Endodermal cell (in vitro differentiated cells): ENCODE data around the gene AHNAK. TPM values are rescaled to one million over a fixed set of nuclear protein-coding genes. Genes with fewer than 3 reads are reported as not detected.

Experiments used
- DNase-seq: peaks from one replicate; pipeline ENCODE4 v3.0.0-alpha.2; 2017
- H3K27ac ChIP-seq: 2 replicates; pipeline ENCODE4 v1.5.1; 2013; ENCODE audit warnings: mild to moderate bottlenecking, low read depth, low read length, moderate library complexity
- H3K27me3 ChIP-seq: 2 replicates; pipeline ENCODE4 v1.6.1; 2013; ENCODE audit warnings: mild to moderate bottlenecking, low read length, moderate library complexity; ENCODE audit not compliant: insufficient read depth, control insufficient read depth, poor library complexity, severe bottlenecking
- H3K36me3 ChIP-seq: 2 replicates; pipeline ENCODE4 v1.7.0; 2013; ENCODE audit warnings: mild to moderate bottlenecking, low read length, moderate library complexity; ENCODE audit not compliant: control insufficient read depth, insufficient read depth
- H3K4me1 ChIP-seq: one replicate; pipeline ENCODE4 v1.7.0; 2013; ENCODE audit warnings: low read length; ENCODE audit not compliant: control insufficient read depth, insufficient read depth
- H3K4me3 ChIP-seq: 2 replicates; pipeline ENCODE4 v1.5.1; 2013; ENCODE audit warnings: mild to moderate bottlenecking, low read length, moderate library complexity
- H3K9ac ChIP-seq: 2 replicates; pipeline ENCODE4 v1.6.1; 2013; ENCODE audit warnings: mild to moderate bottlenecking, low read length, moderate library complexity; ENCODE audit not compliant: poor library complexity, severe bottlenecking; ENCODE audit errors: extremely low read depth
- H3K9me3 ChIP-seq: 2 replicates; pipeline ENCODE4 v1.6.1; 2013; ENCODE audit warnings: mild to moderate bottlenecking, low read length, moderate library complexity; ENCODE audit not compliant: control insufficient read depth
- H3K27ac Mint-ChIP-seq: 2 replicates; pipeline ENCODE4 v1.8.0; 2020; ENCODE audit warnings: mixed read lengths
- H3K27me3 Mint-ChIP-seq: 2 replicates; pipeline ENCODE4 v1.8.0; 2021; ENCODE audit warnings: mild to moderate bottlenecking, mixed read lengths; ENCODE audit not compliant: insufficient read depth
- H3K36me3 Mint-ChIP-seq: 2 replicates; pipeline ENCODE4 v1.8.0; 2020; ENCODE audit warnings: low read depth, mixed read lengths
- H3K4me1 Mint-ChIP-seq: 2 replicates; pipeline ENCODE4 v1.8.0; 2020; ENCODE audit warnings: mixed read lengths
- H3K4me3 Mint-ChIP-seq: 2 replicates; pipeline ENCODE4 v1.8.0; 2020; ENCODE audit warnings: mild to moderate bottlenecking, moderate library complexity, mixed read lengths
- H3K9me3 Mint-ChIP-seq: 2 replicates; pipeline ENCODE4 v1.8.0; 2020; ENCODE audit warnings: mild to moderate bottlenecking, mixed read lengths
- WGBS, 2 experiments: methylation state at CpG; one replicate each; pipeline versions ENCODE4 v1.1.5 to v1.1.7; 2013; ENCODE audit warnings: missing lambda C conversion rate in 2 of 2, mixed read lengths in 1 of 2; ENCODE audit not compliant: insufficient coverage in 1 of 2, insufficient read length in 1 of 2; 5-methylcytosine and 5-hydroxymethylcytosine counted together
- total RNA-seq, 2 donors: library from RNA; stranded (reverse); fragmentation: NEBNext Ultra II Directional in 1 of 2; extraction: Animal tissue kit (Norgen Biotek cat#: 25700) in 1 of 2; gene quantifications; 2 replicates in 1 of 2; 3 replicates in 1 of 2; pipeline ENCODE4 v1.2.1, GENCODE V29; 2021
- TF ChIP-seq, protein P1 (sequence below): fragments of 200-600 bp; sonication (generic); conservative IDR thresholded peaks from 2 replicates; pipeline ENCODE4 v1.5.0; 2021; ENCODE audit warnings: antibody characterized with exemption, mild to moderate bottlenecking

AHNAK gene
- total RNA-seq, 2 donors from 2014 or later: 109 to 165 TPM

GRCh38 chr11:62579252-62579651 is 32.6 kb upstream of the AHNAK start:
- Histone ChIP-seq H3K9me3 (peaks cover 4% of the 10 kb centered on the region), H3K27ac (no peak overlapping the region), H3K27me3 (no peaks in the 10 kb centered on the region), H3K36me3 (peaks cover 50% of the 10 kb centered on the region), H3K9ac (no peak overlapping the region), H3K4me3 (no peak overlapping the region), H3K4me1 (peaks cover 2% of the 10 kb centered on the region)
- no peak overlapping the region for H3K27ac Mint-ChIP-seq
- peaks cover 3% of the 10 kb centered on the region for H3K9me3 Mint-ChIP-seq
- no peak for DNase-seq
- 95 to 100% methylated on average over 1 of the region's 2 CpGs for WGBS, 2 experiments
- H3K4me1 Mint-ChIP-seq: peaks cover 8% of the 10 kb centered on the region
- H3K4me3 Mint-ChIP-seq: no peak overlapping the region
- no peaks in the 10 kb centered on the region for H3K27me3 Mint-ChIP-seq
- peaks cover 47% of the 10 kb centered on the region for H3K36me3 Mint-ChIP-seq
- TF ChIP-seq, protein P1, sequence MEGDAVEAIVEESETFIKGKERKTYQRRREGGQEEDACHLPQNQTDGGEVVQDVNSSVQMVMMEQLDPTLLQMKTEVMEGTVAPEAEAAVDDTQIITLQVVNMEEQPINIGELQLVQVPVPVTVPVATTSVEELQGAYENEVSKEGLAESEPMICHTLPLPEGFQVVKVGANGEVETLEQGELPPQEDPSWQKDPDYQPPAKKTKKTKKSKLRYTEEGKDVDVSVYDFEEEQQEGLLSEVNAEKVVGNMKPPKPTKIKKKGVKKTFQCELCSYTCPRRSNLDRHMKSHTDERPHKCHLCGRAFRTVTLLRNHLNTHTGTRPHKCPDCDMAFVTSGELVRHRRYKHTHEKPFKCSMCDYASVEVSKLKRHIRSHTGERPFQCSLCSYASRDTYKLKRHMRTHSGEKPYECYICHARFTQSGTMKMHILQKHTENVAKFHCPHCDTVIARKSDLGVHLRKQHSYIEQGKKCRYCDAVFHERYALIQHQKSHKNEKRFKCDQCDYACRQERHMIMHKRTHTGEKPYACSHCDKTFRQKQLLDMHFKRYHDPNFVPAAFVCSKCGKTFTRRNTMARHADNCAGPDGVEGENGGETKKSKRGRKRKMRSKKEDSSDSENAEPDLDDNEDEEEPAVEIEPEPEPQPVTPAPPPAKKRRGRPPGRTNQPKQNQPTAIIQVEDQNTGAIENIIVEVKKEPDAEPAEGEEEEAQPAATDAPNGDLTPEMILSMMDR: no peak

DNA sequence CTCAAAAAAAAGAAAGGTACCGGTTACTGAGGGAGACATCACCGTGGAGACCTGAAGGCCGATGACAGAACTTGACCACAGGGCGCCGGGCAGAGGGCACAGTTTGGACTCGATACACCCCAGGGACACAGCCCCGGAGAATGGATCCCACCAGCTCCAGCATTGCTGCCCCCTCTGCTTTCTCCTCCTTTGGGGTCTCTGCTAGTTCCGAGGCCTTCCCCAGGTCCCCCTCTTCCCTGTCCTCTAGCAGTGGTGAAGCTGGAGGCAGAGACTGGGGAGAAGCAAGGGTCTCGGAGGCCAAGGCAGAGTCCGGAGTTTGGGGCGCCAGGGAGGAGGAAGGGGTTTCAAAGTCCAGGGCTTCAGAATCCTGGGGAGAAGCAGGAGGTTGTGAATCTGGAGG is 31.9 kb upstream of the AHNAK start:
- H3K36me3 Mint-ChIP-seq: peaks cover 40% of the 10 kb centered on the region
- Histone ChIP-seq H3K36me3 (peaks cover 45% of the 10 kb centered on the region), H3K4me3 (no peak overlapping the region), H3K9me3 (peaks cover 2% of the 10 kb centered on the region), H3K4me1 (peaks cover 2% of the 10 kb centered on the region), H3K27me3 (no peaks in the 10 kb centered on the region), H3K9ac (no peak overlapping the region), H3K27ac (no peak overlapping the region)
- H3K9me3 Mint-ChIP-seq: no peaks in the 10 kb centered on the region
- peaks cover 8% of the 10 kb centered on the region for H3K4me1 Mint-ChIP-seq
- WGBS, 2 experiments: 95 to 97% methylated on average over 9 to 11 of the region's 11 CpGs
- H3K27ac Mint-ChIP-seq: no peak overlapping the region
- DNase-seq: no peak
- TF ChIP-seq, protein P1: no peak
- H3K27me3 Mint-ChIP-seq: no peaks in the 10 kb centered on the region
- H3K4me3 Mint-ChIP-seq: no peak overlapping the region

DNA sequence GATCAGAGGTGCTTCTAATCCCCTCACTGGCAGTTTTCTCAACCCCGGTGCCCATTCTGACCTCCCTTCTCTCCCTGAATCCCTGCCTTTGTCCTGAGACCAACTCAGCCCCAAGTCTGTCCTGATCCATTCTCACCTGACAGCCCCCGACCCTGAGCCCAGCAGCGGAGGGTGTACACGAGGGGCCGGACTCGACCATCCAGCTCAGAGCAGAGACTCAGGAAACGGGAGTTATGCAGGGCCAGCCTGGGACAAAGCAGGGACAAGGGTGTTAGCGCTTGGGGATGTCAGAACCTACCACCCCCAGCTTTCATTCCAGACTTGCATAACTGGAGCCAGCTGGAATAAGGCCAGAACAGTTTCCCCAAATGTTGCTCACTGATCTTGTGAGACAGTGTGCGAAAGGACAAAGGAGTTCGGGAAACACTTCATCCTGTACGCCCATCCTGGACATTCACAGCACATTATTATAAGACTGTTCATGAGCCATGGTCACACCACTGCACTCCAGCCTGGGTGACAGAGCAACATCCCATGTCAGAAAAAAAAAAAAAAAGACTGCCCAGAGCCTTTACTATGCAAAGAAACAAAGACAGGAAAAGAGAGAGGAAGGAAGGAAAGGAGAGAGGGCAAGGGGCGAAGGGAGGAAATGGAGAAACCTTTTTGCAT is 30.6 kb upstream of the AHNAK start:
- H3K27ac Mint-ChIP-seq: no peak overlapping the region
- H3K4me1 ChIP-seq: peaks cover 2% of the 10 kb centered on the region

More for the DNA sequence above, 30.6 kb upstream of the AHNAK start:
- H3K9ac ChIP-seq: no peak overlapping the region
- H3K4me1 Mint-ChIP-seq: peaks cover 17% of the 10 kb centered on the region
- no peaks in the 10 kb centered on the region for H3K27me3 ChIP-seq
- no peak overlapping the region for H3K4me3 Mint-ChIP-seq
- H3K27me3 Mint-ChIP-seq: no peaks in the 10 kb centered on the region
- 91 to 95% methylated on average over 8 to 12 of the region's 12 CpGs for WGBS, 2 experiments
- TF ChIP-seq, protein P1: no peak
- H3K36me3 Mint-ChIP-seq: peaks cover 45% of the 10 kb centered on the region
- H3K4me3 ChIP-seq: no peak overlapping the region
- peaks cover 43% of the 10 kb centered on the region for H3K36me3 ChIP-seq
- no peak overlapping the region for H3K27ac ChIP-seq
- no peaks in the 10 kb centered on the region for H3K9me3 ChIP-seq
- H3K9me3 Mint-ChIP-seq: no peaks in the 10 kb centered on the region
- no peak for DNase-seq
